Keratinocyte (primary cell): ENCODE data around the gene SUSD6. TPM values are rescaled to one million over a fixed set of nuclear protein-coding genes. Genes with fewer than 3 reads are reported as not detected.

Experiments used
- DNase-seq: peaks from one replicate; pipeline ENCODE4 v3.0.0-alpha.2; 2011; ENCODE audit warnings: low read depth, missing footprints, low spot score
- FAIRE-seq: peaks from 2 replicates; lab custom pipeline; 2011; peaks lifted over from hg19 to GRCh38; lab: Jason Lieb, UNC
- H2AFZ ChIP-seq: 2 replicates; pipeline ENCODE4 v1.6.0; 2012; ENCODE audit warnings: low read length, control low read depth, inconsistent platforms; ENCODE audit not compliant: control insufficient read depth
- H3K27ac ChIP-seq: 2 replicates; pipeline ENCODE4 v1.5.1; 2011; ENCODE audit warnings: low read length; ENCODE audit not compliant: control insufficient read depth, insufficient read depth
- H3K27me3 ChIP-seq: 3 replicates; pipeline ENCODE4 v1.6.0; 2011; ENCODE audit warnings: low read length; ENCODE audit not compliant: control insufficient read depth, insufficient read depth; ENCODE audit errors: extremely low read depth
- H3K36me3 ChIP-seq, 2 experiments: 2 replicates in 1 of 2; 3 replicates in 1 of 2; pipeline ENCODE4 v1.5.1; 2011; ENCODE audit warnings: low read length in 2 of 2, mild to moderate bottlenecking in 1 of 2; ENCODE audit not compliant: control insufficient read depth in 2 of 2, insufficient read depth in 2 of 2; ENCODE audit errors: extremely low read depth in 1 of 2
- H3K4me1 ChIP-seq: 3 replicates; pipeline ENCODE4 v1.5.1; 2011; ENCODE audit warnings: low read length; ENCODE audit not compliant: control insufficient read depth, insufficient read depth; ENCODE audit errors: extremely low read depth
- H3K4me2 ChIP-seq: 3 replicates; pipeline ENCODE4 v1.6.0; 2011; ENCODE audit warnings: low read depth, low read length; ENCODE audit not compliant: control insufficient read depth, insufficient read depth; ENCODE audit errors: extremely low read depth
- H3K4me3 ChIP-seq, 3 experiments: fragments of 200-600 bp in 1 of 3; sonication (generic) in 1 of 3; 2 replicates in 2 of 3; 3 replicates in 1 of 3; pipeline ENCODE4 v1.5.1; 2011 to 2016; ENCODE audit warnings: low read length in 3 of 3, mild to moderate bottlenecking in 3 of 3, control low read depth in 2 of 3, inconsistent platforms in 1 of 3, low read depth in 1 of 3, mixed read lengths in 1 of 3, mixed run types in 1 of 3, moderate library complexity in 1 of 3; ENCODE audit not compliant: control insufficient read depth in 2 of 3, insufficient read depth in 2 of 3; ENCODE audit errors: extremely low read depth in 1 of 3
- H3K79me2 ChIP-seq: 2 replicates; pipeline ENCODE4 v1.6.0; 2012; ENCODE audit warnings: low read length; ENCODE audit not compliant: control insufficient read depth, insufficient read depth
- H3K9ac ChIP-seq: 3 replicates; pipeline ENCODE4 v1.6.0; 2011; ENCODE audit warnings: low read length; ENCODE audit not compliant: control insufficient read depth, insufficient read depth; ENCODE audit errors: extremely low read depth
- H3K9me1 ChIP-seq: 3 replicates; pipeline ENCODE4 v1.6.0; 2011; ENCODE audit warnings: low read length; ENCODE audit not compliant: control insufficient read depth, insufficient read depth; ENCODE audit errors: extremely low read depth
- H3K9me3 ChIP-seq: 2 replicates; pipeline ENCODE4 v1.5.1; 2012; ENCODE audit warnings: low read depth, low read length; ENCODE audit not compliant: control insufficient read depth
- H4K20me1 ChIP-seq: 3 replicates; pipeline ENCODE4 v1.6.0; 2011; ENCODE audit warnings: low read length; ENCODE audit not compliant: control insufficient read depth, insufficient read depth; ENCODE audit errors: extremely low read depth
- EZH2 ChIP-seq: IDR thresholded peaks from one replicate; pipeline ENCODE4 v1.6.1; 2012; ENCODE audit warnings: inconsistent platforms, mild to moderate bottlenecking, low read length, moderate library complexity
- dilution Hi-C: fragments of 300-500 bp; cut with MboI; formaldehyde crosslinking; loops from one replicate; pipeline ENCODE4 v1.7.0; 2020; ENCODE audit warnings: low sequenced_read_pairs; ENCODE audit not compliant: extremely low pct_ligation_motif_present
- polyA plus RNA-seq, 5 experiments: library from polyadenylated mRNA; depleted of rRNA in 3 of 5; stranded (reverse) in 3 of 5; stranded (forward) in 1 of 5; unstranded in 1 of 5; fragments of >200 nt; gene quantifications; 1 replicate in 1 of 5; 2 replicates in 3 of 5; 3 replicates in 1 of 5; pipeline versions ENCODE4 v1.2.1 to v1.2.3, GENCODE V29; 2011 to 2012; ENCODE audit warnings: missing spikeins in 2 of 5, low read depth in 1 of 5, low replicate concordance in 1 of 5
- TF ChIP-seq, protein P1 (sequence below), 3 experiments: IDR thresholded peaks in 1 of 3; conservative IDR thresholded peaks in 1 of 3; optimal IDR thresholded peaks in 1 of 3; 2 replicates in 2 of 3; 3 replicates in 1 of 3; pipeline versions ENCODE3 to v1.5.1; 2011; ENCODE audit warnings: low read length in 3 of 3, mild to moderate bottlenecking in 3 of 3, moderate library complexity in 2 of 3, control low read depth in 1 of 3, inconsistent platforms in 1 of 3; ENCODE audit not compliant: insufficient read depth in 2 of 3; ENCODE audit errors: extremely low read depth in 1 of 3

The SUSD6 gene
- polyA plus RNA-seq, 1 donor (not counting 4 experiments of a cell fraction or from before 2014, with no cell fraction given): 10.5 TPM

DNA sequence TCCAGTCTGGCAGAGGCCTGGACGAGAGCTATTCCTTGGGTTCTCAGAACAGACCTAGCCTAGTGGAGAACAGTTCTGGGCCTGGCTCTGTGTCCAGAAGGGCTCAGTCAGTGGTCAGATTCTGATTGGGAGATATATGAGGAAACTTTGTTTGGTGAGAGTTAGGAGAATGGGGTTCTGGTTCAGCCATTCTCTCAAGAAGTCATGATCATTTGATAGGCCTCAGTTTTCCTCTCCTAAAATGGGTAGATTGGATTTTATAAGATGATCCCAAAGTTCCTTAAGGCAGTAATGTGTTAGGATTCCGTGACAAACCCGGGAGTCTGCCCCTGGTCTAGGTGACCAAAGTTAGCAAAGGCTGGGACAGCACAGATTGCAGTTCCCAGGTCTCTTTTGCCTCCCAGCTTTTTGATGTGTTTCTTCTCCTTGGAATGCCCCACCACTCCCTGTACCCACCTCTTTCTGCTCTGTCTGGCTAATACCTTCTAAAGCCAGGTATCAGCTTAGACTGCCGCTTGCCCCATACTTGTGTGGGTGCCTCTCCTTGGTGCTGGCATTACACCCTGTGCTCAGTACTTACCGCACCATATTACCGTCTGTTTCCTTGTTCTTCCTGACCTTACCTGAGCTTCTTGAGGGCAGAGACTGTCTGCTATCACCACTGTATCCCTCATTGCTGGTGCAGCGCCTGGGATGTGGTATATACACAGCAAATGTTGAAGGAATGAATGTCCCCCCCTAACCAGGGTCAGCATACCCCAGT lies 25.5 kb downstream of the SUSD6 start:
- Histone ChIP-seq H3K79me2 (peaks cover 67% of the 10 kb centered on the region), H2AFZ (no peak overlapping the region), H3K4me2 (no peak overlapping the region), H3K4me1 (peaks cover 13% of the 10 kb centered on the region), H3K9me1 (peaks cover 6% of the 10 kb centered on the region), H3K27me3 (no peaks in the 10 kb centered on the region), H3K4me3 (no peak overlapping the region), H3K9me3 (no peaks in the 10 kb centered on the region), H3K27ac (no peak overlapping the region), H3K9ac (no peak overlapping the region), H3K36me3 (no peaks in the 10 kb centered on the region), H4K20me1 (no peaks in the 10 kb centered on the region)
- dilution Hi-C loops: no loop called here
- TF ChIP-seq, protein P1, sequence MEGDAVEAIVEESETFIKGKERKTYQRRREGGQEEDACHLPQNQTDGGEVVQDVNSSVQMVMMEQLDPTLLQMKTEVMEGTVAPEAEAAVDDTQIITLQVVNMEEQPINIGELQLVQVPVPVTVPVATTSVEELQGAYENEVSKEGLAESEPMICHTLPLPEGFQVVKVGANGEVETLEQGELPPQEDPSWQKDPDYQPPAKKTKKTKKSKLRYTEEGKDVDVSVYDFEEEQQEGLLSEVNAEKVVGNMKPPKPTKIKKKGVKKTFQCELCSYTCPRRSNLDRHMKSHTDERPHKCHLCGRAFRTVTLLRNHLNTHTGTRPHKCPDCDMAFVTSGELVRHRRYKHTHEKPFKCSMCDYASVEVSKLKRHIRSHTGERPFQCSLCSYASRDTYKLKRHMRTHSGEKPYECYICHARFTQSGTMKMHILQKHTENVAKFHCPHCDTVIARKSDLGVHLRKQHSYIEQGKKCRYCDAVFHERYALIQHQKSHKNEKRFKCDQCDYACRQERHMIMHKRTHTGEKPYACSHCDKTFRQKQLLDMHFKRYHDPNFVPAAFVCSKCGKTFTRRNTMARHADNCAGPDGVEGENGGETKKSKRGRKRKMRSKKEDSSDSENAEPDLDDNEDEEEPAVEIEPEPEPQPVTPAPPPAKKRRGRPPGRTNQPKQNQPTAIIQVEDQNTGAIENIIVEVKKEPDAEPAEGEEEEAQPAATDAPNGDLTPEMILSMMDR (optimal IDR thresholded peaks at IDR 0.05 in 1 of 3, IDR thresholded peaks at IDR 0.05 in 1 of 3, conservative IDR thresholded peaks at IDR 0.05 in 1 of 3; ENCODE audit: extremely low read depth in 1 of 3, insufficient read depth in 2 of 3, low read length in 3 of 3): no peak
- no peak for TF ChIP-seq EZH2
- FAIRE-seq (no peak), DNase-seq (no peak)

DNA sequence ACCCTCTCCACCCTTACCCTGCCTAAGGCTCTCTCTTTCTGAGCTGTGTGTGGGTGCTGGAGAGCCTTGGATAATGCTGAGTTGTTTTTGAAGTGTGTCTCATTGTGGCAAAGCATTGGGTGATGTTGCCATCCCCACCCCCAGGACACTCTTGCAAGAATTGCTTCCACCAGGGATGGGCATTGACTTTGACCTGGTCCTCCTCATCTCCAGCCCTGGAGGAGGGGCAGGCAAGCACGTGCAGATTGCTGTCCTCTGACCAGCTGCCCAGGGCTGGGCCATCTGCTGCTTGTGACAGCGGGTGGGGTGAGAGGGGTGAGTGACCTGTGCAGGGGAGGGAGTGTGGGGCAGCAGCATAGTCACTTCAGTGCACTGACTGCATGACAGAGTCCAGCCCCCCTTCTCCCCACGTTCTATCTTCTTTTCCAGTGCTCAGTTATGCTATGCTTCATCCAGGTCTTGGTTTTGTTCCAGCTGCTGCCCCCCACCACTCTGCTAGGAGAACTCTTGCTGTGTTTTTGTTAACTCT lies 26.2 kb downstream of the SUSD6 start:
- no peak for DNase-seq
- H3K4me2 ChIP-seq: no peak overlapping the region
- no peaks in the 10 kb centered on the region for H3K36me3 ChIP-seq
- H3K9me3 ChIP-seq: no peaks in the 10 kb centered on the region
- dilution Hi-C loops: no loop called here
- no peak for TF ChIP-seq EZH2
- TF ChIP-seq, protein P1 (optimal IDR thresholded peaks at IDR 0.05 in 1 of 3, IDR thresholded peaks at IDR 0.05 in 1 of 3, conservative IDR thresholded peaks at IDR 0.05 in 1 of 3; ENCODE audit: extremely low read depth in 1 of 3, insufficient read depth in 2 of 3, low read length in 3 of 3): no peak
- peaks cover 6% of the 10 kb centered on the region for H3K9me1 ChIP-seq
- H3K4me1 ChIP-seq: peaks cover 13% of the 10 kb centered on the region
- no peak overlapping the region for H2AFZ ChIP-seq
- no peak overlapping the region for H3K4me3 ChIP-seq
- H3K79me2 ChIP-seq: peaks cover 64% of the 10 kb centered on the region
- no peaks in the 10 kb centered on the region for H3K27me3 ChIP-seq
- no peaks in the 10 kb centered on the region for H4K20me1 ChIP-seq
- FAIRE-seq: no peak
- no peak overlapping the region for H3K27ac ChIP-seq
- H3K9ac ChIP-seq: no peak overlapping the region
